ENCODE results near the gene PINK1.

PINK1 gene

GRCh38 chr1:20684651-20685050 lies 51.4 kb downstream of the PINK1 start:
- H3K4me3 ChIP-seq (ENCODE audit: low read depth, low read length): no peak overlapping the region
- DNase-seq (ENCODE audit: low read depth): no peak
- TF ChIP-seq CTCF (IDR thresholded peaks at IDR 0.05; ENCODE audit: low read depth, low read length, missing control alignments): no peak
- in situ Hi-C loops (cut with HindIII; ENCODE audit: low sequenced_read_pairs): no loop called here

GRCh38 chr1:20685099-20685662 lies 51.9 kb downstream of the PINK1 start:
- DNase-seq (ENCODE audit: low read depth): no peak
- in situ Hi-C loops (cut with HindIII; ENCODE audit: low sequenced_read_pairs): no loop called here
- no peak overlapping the region for H3K4me3 ChIP-seq (ENCODE audit: low read depth, low read length)
- TF ChIP-seq CTCF (IDR thresholded peaks at IDR 0.05; ENCODE audit: low read depth, low read length, missing control alignments): no peak

GRCh38 chr1:20685741-20686140 lies 52.5 kb downstream of the PINK1 start:
- no peak for DNase-seq (ENCODE audit: low read depth)
- TF ChIP-seq CTCF (IDR thresholded peaks at IDR 0.05; ENCODE audit: low read depth, low read length, missing control alignments): no peak
- H3K4me3 ChIP-seq (ENCODE audit: low read depth, low read length): no peak overlapping the region
- in situ Hi-C loops (cut with HindIII; ENCODE audit: low sequenced_read_pairs): no loop called here

- no peak for DNase-seq (ENCODE audit: low read depth)
- no peak overlapping the region for H3K4me3 ChIP-seq (ENCODE audit: low read depth, low read length)
- in situ Hi-C loops (cut with HindIII; ENCODE audit: low sequenced_read_pairs): no loop called here
- TF ChIP-seq CTCF (IDR thresholded peaks at IDR 0.05; ENCODE audit: low read depth, low read length, missing control alignments): no peak
Observed at GRCh38 chr1:20686883-20687725, 53.8 kb downstream of the PINK1 start.

GRCh38 chr1:20689645-20690056 lies 56.4 kb downstream of the PINK1 start:
- no peak for DNase-seq (ENCODE audit: low read depth)
- in situ Hi-C loops (cut with HindIII; ENCODE audit: low sequenced_read_pairs): no loop called here
- H3K4me3 ChIP-seq (ENCODE audit: low read depth, low read length): no peak overlapping the region
- no peak for TF ChIP-seq CTCF (IDR thresholded peaks at IDR 0.05; ENCODE audit: low read depth, low read length, missing control alignments)

GRCh38 chr1:20691872-20692271 lies 58.6 kb downstream of the PINK1 start:
- in situ Hi-C loops (cut with HindIII; ENCODE audit: low sequenced_read_pairs): no loop called here
- no peak for DNase-seq (ENCODE audit: low read depth)
- no peak for TF ChIP-seq CTCF (IDR thresholded peaks at IDR 0.05; ENCODE audit: low read depth, low read length, missing control alignments)

More at GRCh38 chr1:20691872-20692271, 58.6 kb downstream of the PINK1 start:
- no peak overlapping the region for H3K4me3 ChIP-seq (ENCODE audit: low read depth, low read length)
